Umbilical cord (tissue), 2 donors: ENCODE data around the gene GATA2. TPM values are rescaled to one million over a fixed set of nuclear protein-coding genes. Genes with fewer than 3 reads are reported as not detected.

Experiments
- DNase-seq: peaks from one replicate; pipeline ENCODE4 v3.0.0-alpha.2; 2015; ENCODE audit warnings: low spot score
- total RNA-seq: library from RNA; depleted of rRNA; stranded (reverse); fragments of >200 nt; gene quantifications from one replicate; pipeline ENCODE4 v1.2.3, GENCODE V29; 2014; ENCODE audit warnings: low replicate concordance; ENCODE audit not compliant: insufficient read depth

The GATA2 gene
- total RNA-seq, 1 donor from 2014 or later, result 3.6 TPM

GRCh38 chr3:128502712-128503111 is 9.7 kb upstream of the GATA2 start:
- no peak for DNase-seq

GRCh38 chr3:128501431-128501830 is 8.4 kb upstream of the GATA2 start:
- DNase-seq, result no peak

GRCh38 chr3:128500556-128500955 is 7.6 kb upstream of the GATA2 start:
- no peak for DNase-seq

DNA sequence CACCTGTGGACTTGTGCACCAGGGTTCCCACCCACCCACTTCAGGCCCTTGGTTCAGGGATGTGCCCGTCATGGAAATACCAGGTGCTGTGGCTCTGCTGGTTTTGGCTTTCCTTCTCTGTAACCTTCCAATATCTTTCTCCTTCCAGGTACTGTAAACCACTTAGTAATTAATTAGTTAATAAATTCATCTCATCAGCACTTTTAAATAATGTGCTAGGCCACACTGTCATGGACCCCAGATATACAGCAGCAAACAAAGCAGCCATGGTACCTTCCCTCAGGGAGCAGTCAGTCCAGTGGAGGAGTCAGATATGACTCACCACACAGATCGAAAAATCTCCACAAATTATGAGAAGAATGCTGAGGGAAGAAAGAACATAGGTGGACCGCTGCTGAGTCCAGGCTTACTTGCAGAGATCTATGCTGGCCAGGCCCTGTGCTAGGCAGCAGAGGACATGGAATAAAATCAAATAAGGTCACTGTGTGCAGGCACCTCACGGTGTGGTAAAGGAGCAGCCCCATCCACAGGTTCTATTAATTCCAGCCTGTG is 6.8 kb upstream of the GATA2 start:
- DNase-seq, result no peak

- no peak for DNase-seq
These were observed 6.0 kb upstream of the GATA2 start for GRCh38 chr3:128498901-128499530.

DNA sequence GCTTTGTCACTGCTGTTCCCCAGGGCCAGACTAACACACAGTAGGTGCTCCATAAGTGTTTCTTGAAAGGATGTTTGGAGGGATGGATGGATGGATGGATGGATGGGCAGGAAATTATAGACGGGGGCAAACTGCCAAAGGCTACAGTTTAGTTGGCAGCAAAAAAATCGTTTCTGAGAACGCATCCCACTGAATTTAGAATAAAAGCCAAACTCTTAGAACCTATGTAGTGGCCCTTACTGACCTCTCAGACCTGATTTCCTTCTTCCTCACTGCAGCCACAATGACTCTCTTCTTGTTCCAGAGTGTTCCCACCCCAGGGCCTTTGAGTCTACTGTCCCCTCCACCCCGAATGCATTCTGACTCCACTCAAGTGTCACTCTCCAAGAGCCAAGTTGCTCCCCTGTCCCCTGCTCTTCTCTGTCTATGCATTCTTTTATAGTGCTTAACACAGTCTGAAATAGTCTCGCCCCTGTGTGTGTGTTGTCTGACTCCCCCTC is 5.2 kb upstream of the GATA2 start:
- no peak for DNase-seq

DNA sequence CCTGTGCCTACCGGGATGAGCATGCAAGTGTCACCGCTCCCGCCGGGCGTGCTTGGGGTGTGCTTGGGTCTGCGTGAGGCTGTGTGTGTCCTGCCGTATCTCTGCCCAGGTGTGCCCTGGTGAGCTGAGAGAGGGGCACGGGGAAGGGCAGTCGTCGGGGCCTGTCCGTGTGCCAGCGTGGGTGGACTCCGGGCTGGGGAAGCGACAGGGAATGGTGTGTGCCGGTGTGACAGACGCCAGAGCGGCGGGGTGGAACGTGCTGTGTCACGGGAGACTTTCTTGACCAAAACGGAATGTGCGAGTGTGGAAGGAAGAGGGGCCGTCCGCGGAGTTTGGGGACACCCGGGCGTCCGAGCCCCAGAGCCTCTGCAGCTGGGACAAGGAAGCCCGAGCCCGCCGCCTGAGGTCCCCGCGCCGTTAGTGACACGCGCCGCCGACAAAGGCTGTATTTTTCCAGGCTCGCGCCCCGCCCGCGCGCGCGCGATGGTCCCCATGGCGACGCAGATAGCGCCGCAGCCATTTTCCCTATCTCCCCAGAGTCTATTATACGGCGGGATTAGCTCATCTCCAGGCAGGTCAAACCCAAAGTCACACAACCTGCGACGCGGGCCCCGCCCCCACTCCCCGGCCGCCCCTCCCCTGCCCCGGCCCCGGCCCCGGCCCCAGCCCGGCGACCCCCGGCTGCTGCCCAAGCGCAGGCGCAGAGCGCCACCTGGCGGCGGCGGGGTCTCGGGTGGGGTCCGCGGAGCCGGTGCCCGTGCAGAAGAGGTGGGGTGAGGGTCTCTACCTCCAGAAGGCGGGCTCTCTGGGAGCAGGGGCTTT is 4.5 kb upstream of the GATA2 start:
- peak; percentile 44 for DNase-seq

GRCh38 chr3:128496602-128497304 is 3.8 kb upstream of the GATA2 start:
- peak; percentile 65 for DNase-seq

- no peak for DNase-seq
These were observed 3.1 kb upstream of the GATA2 start for GRCh38 chr3:128496019-128496601.

GRCh38 chr3:128495435-128495970 is 2.5 kb upstream of the GATA2 start:
- DNase-seq, result no peak

GRCh38 chr3:128494367-128494650 is 1.3 kb upstream of the GATA2 start:
- no peak for DNase-seq

DNA sequence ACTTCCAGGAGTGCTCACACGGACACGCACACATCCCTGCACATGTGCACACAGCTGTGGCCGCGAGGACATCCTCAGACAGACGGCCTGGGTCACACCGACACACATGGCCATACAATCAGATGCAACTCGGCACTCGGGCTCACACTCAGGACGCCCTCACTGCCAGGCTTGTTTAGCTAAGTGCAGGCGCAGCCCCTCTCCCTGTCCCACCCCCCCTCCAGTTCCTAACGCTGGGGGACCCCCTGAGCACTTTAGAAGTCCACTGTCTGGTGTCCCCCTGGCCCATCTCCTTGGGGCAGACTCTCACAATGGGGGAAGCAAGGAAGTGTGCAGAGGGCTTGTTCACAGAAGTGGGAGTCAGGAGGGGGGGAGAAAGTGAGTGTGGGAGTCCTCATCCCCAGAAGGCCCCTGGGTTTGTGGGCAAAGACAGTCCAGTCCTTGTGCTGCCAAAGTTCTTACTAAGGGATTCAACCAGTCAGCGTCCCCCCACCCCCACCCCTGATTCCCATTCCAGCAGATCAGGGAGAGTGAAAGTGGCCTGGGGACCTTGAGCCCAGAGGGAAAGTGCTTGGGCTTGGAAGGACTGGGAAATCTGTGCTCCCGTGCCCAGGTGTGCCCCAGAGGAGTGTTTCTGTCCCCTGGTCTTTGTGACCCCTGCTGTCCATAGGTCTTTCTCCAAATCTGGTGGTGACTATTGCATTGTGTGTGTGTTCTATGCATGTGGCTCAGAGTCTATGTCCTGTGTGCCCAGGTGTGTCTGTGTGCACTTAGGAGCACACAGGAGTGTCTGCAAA is 767 bp upstream of the GATA2 start:
- DNase-seq, result no peak

DNA sequence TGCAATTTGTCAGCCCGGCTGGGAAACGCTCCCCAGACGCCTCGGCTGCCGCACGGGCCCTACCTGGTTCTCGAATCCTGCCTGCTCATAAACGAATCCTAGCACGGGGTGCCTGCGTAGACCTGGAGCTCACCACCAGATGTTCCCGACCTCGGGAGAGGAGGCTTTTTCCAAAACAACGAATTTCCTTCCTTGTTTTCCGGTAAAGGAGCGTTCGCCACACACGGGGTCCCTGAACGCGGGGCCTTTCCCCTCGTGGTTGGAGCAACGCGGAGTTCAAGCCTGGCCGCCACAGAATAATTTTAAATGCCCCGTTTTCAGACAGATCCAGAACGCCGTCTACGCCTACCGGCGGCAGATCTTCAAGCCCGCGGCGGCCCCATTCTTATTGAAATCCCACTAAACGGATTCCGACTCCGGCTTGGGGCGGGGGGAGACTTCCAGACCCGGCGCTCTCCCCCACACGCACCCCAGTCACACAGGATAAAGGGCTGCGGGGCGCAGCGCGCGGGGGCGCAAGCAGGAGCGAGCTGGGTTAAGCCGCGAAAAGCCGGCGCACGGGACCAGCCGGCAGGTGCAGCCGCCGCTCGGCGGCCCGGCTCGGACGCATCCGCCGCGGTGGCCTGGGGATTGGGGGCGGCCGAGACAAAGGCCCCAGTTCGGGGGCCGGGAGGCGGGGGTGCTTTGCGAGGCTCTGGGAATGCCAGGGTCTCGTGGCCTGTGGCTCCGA is 895 bp downstream of the GATA2 start:
- DNase-seq, result no peak

- DNase-seq, result no peak
These were observed 1.4 kb downstream of the GATA2 start for GRCh38 chr3:128491691-128491940.

GRCh38 chr3:128490915-128491690 is 1.9 kb downstream of the GATA2 start:
- no peak for DNase-seq

DNA sequence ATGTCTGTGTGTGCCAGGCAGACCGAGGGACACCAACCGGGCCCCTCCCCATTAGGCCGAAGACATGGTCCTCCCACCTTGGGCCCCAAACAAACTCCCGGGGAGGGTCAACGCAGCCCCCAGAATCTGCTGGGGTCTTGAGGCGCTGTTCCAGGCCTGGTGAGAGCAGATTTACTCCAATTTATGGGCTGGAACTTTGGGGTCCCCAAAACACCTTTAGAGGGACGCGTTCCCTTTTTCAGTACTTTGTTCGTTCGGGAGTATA is 2.4 kb downstream of the GATA2 start:
- no peak for DNase-seq

DNA sequence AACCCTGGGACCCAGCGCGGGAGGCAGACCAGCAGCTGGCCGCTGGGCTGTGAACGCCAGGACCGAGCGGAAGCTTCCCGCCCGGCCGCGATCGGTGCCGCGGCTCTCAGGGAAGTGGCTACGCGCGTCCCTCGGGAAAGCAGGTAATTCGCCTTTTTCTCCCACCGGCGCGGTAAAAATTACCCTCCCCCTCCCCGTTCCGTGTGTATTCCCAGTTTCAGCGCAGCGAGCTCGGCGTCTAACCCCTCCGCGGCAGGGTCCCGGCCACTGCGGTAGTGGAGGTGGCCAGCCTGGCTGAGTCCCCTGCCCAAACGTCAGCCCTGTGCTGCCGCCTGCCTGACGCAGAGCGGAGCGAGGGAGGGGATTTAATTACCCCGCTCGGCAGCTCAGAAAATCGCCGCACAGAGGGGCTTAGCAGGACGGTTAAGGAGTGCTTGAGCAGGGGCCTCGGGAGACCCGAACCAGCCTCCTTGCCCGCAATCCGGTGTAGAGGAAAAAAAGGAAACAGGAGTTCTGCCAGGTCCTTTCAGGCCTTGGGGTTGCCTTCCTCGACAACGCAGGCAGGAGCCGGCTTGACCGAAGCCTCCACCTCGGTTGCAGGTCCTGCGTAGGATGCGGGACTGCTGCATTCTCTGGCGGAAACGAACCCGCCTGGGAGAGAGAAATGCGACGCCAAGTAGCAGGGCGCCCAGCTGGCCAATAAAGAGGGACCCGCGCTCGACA is 2.9 kb downstream of the GATA2 start:
- no peak for DNase-seq

GRCh38 chr3:128489674-128489926 is 3.4 kb downstream of the GATA2 start:
- no peak for DNase-seq

- DNase-seq, result peak; percentile 46
These were observed 3.9 kb downstream of the GATA2 start for GRCh38 chr3:128488991-128489673.
